Activated CD4-positive, CD25-positive, alpha-beta regulatory T cell treated with anti-CD3 and anti-CD28 coated beads, Interleukin-2, amount 50 U/mL, for 24 hours (primary cell): ENCODE results near the gene KMT5B.

Experiments
- ATAC-seq, 2 donors: fragments of 150-1000 bp; cut with Tn5 transposase; one replicate each; pipeline ENCODE4 v1.10.0; 2021; ENCODE audit warnings: mild to moderate bottlenecking in 1 of 2, moderate library complexity in 1 of 2

Gene KMT5B

DNA sequence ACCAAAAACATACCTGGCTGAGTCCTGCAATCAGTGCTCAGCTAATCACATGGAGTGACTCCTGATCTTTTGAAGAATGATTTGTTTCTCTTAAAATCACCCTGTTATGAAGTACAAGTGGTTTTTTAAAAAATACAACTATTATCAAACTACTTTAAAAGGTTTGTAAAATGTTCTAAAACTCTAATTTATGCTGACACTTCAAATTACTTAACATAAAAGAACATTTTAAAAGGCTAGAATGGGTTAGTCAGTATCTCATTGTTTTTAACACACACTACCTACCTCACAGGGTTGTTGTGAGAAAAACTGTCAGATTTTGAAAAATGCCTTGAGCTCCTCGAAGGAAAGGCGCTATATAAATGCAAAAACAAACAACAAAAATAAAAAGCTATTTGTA is 33.2 kb downstream of the KMT5B start:
- no peak for ATAC-seq

- no peak for ATAC-seq
Observed at GRCh38 chr11:68177877-68178276, 35.2 kb downstream of the KMT5B start.

DNA sequence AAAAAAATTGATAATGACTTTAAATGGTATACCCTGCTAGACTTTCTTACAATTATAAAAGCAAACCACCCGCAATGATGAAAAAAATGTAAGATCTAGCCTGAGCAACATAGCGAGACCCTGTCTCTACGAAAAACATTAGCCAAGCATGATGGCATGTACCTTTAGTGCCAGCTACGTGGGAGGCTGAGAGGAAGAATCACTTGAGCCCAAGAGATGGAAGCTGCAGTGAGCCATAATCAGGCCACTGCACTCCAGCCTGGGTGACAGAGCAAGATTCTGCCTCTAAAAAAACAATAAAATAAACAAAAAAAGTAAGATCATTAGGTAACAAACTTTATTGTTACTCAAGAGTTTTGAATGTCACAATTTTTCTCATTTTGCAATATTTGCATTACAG is 39.2 kb downstream of the KMT5B start:
- ATAC-seq: no peak

GRCh38 chr11:68169442-68169841 is 43.7 kb downstream of the KMT5B start:
- no peak for ATAC-seq

DNA sequence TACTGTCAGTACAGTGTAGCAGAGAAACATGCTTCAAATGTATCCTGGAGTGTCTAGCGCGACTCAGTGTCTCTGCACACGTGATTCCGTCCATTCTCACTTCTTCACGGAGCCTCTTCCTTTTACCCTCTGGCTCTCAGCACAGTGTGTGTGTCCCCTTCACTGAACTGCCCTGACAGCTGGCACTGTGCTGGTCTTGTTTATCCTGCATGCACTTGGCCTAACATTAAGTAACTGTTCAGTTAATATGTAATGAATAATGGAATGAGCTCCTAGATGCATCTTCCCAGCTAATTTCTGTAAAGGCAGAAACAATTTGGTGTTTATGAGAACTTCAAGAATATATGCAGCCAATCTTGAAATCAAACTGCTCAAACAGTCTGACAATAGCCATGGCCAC is 44.4 kb downstream of the KMT5B start:
- ATAC-seq: no peak

GRCh38 chr11:68167474-68167873 is 45.6 kb downstream of the KMT5B start:
- ATAC-seq: no peak

GRCh38 chr11:68166969-68167368 is 46.1 kb downstream of the KMT5B start:
- ATAC-seq: no peak

GRCh38 chr11:68165601-68166000 is 47.5 kb downstream of the KMT5B start:
- no peak for ATAC-seq

DNA sequence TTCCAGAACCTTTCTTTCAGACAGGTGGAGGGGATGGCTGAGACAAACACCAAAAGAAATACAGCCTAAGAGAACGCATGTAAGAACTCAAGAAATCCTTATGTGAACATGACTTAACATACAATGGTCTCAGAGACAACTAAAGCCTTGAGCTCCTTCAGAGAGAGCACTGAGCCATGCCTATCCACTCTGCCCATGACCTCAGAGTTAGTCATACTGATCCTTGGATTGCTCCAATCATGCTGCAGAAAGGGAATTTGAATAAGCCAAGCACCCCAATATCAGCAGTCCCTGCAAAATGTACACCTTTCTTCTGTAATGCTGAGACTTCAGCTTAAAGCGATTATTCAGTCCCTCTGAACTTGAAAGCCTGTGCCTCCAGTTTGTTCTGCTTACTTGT is 48.7 kb downstream of the KMT5B start:
- ATAC-seq: no peak

- ATAC-seq: no peak
Observed at GRCh38 chr11:68163691-68164090, 49.4 kb downstream of the KMT5B start.

DNA sequence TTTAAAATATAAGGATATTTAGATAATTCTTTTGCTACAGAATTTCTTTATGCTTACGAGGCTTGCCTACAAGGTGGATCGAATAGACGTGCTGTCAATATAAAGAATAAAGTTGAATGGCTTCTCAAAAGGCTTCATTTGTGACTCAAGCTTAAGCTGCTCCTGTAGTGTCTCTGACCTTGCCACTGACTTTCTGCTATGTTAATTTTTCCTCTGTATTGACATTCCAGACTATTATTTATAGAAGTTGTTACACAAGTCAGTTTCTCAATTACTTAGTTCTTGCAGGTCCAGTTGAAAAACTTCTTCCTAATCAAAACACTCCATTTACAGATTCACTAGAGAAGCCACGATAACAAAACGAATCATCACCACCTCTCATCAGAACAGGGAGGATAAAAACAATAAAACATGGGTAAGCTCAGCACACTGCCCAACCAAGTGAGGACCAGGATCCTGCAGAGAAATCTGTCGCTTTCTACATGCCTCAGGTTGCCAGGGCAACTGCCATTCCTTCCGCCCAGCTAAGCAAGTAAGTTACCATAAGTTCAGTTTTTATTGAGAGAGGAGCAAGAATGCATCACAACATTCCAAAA is 52.9 kb downstream of the KMT5B start:
- ATAC-seq: no peak

DNA sequence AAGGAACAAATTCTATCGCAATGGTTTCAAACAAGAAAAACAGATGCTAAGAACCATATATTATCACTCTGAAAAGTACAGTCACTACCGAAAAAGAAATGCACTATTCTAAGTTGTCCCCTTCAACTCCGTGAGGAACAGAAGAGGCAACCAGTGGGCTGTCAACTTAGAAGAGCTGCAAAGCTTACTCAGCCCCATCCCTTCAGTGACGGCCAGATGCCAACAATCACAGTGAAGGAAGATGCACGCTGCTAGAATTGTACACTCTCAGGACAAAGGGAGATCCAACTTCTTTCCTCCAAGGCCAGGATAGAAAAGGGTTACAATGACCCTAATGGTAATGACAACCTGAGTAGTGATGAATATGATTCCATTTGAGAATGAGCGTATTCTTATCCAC is 53.4 kb downstream of the KMT5B start:
- ATAC-seq: no peak

DNA sequence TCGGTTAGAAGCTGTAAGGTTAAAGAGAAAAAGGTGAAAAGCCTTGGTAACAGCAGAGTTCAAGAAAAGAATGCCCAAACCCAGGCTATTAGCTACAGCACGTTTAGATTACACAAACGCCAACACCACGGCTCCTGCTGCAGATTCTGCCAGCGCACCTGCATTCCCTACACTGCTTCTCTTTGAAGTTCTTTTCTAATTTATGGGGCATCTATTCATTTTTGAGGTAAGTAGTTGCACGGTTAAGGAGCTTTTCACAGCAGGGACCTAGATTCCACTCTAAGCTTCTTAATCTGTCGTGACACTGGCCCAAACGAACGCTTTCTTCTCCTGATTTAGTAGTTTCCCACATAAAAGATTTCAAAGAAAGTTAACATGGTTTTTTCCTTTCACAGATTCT is 53.9 kb downstream of the KMT5B start:
- no peak for ATAC-seq

- ATAC-seq: no peak
Observed at GRCh38 chr11:68158580-68158979, 54.5 kb downstream of the KMT5B start.

DNA sequence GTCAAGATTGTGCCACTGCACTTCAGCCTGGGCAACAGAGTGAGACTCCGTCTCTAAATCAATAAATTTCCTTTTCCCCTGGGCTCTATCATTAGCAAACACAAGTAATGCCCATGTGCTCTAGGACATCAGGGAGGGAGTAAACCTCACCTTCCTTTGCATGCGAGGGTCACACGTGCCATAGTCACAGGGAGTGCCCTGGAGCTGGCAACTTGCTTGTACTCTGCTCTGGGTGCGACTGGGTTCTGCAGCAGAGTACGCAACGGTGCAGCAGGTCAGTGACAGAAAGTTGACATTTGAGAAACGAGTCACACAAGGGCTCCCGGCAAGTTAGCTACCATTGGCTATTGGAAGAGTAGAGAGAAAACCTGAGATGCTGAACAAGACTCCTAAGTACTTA is 59.4 kb downstream of the KMT5B start:
- ATAC-seq: no peak

GRCh38 chr11:68150037-68150436 is 63.1 kb downstream of the KMT5B start:
- ATAC-seq: no peak

DNA sequence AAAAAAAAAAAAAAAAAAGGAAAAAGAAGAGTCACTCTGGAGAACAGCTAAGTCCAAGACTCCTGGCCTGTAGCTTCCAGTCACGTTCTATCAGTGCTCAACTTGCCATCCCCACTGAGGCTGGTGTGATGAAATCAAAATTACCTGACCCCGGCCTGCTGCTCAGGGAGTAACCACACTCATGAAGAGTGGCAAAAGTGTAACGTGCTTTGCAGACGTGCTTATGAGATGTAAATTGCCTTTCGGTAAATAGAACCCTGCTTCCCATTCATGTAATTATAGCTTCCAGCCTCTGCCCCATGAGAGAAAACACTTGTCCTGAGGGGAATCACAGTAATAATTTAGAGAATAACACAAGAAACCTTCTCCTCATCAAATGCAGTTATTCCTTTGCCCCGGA is 63.7 kb downstream of the KMT5B start:
- ATAC-seq: no peak

- no peak for ATAC-seq
Observed at GRCh38 chr11:68148879-68149278, 64.2 kb downstream of the KMT5B start.

GRCh38 chr11:68148071-68148805 is 64.9 kb downstream of the KMT5B start:
- ATAC-seq: no peak

DNA sequence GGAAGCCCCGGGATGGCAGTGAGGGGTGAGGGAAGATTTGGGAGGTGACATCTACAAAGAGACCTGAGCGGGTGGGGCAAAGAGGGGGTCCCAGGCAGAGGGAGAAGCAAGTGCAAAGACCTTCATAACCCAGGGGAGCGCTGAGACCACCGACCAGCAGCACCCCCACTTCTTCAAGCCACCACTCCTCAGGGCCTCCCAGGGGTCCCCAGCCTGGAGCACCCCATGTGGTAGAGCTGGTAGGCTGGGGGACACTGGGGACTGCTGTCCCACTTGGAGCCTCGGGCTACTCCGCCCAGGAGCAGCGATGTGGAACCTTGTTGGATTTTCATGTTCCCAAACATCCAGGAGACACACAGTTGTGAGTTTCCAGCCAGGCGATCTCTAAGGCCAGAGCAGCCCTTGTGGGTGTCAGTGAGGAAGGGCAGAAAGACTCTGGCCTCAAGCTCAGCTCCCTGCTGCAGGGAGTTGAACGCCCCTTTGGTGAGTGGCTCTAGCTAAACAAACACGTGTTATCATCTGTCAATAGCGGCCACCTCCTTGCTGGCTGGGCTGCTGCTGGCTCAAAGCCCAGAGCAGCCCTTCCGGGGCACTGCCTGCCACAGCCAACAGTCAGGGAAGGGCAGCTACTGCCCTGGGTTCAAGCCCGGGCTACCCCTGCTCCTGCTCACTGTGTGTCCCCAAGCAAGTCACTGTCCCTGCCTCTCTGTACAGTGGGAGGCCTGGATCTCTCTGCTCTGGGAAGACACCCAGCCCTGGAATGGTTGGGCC is 66.2 kb downstream of the KMT5B start:
- no peak for ATAC-seq

- no peak for ATAC-seq
Observed at GRCh38 chr11:68146010-68146540, 67.0 kb downstream of the KMT5B start.

DNA sequence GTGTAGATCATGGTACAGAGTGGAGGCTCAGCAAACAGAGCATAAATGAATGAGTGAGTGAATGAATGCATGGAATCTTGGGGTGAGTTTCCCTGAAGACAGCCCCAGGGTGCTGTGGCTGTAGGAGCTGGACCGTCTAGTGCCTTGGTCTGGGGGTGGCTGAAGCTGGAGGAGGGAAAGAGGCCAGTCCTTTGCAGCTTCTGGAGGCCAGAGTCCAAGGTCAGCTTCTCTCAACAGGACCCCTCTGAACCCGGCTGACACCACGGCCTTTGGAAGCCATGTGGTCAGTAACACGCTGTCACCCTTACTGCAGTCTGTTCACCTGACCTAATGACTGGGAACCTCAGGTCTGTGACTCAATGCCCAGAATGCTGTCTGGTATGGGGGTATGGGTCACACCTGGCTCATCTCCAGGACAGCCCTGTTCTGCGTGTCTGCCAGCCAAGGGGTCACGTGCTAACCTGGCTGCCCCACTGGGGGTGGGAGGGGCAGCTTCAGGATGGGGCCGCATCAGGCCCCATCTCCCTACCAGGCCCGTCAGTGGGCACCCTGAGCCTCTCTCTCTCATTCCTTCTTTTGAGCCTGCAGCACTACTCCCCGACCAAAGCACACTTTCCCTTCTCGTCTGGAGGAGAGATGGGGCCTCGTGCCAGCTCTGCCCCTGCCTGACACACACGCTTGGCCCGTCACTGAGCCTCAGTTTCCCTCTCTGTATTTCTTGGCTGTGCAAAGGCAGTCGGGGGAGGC is 67.8 kb downstream of the KMT5B start:
- ATAC-seq: no peak

GRCh38 chr11:68143310-68143689 is 69.8 kb downstream of the KMT5B start:
- no peak for ATAC-seq
